IMR-90 (cell line): ENCODE measurements around the gene LIPN. TPM values are rescaled to one million over a fixed set of nuclear protein-coding genes. Genes with fewer than 3 reads are reported as not detected.

ENCODE experiments used
- ATAC-seq: fragments of 200-7000 bp; cut with Tn5 transposase; 2 replicates; pipeline ENCODE4 v1.9.1; 2020; ENCODE audit warnings: low read depth, mild to moderate bottlenecking, moderate library complexity
- BruUV-seq: library from RNA; stranded (reverse); fragments of 400-500 nt; replicated peaks from 2 replicates; lab custom pipeline; 2021; lab: Mats Ljungman, UMichigan
- CTCF ChIA-PET: fragments of 300-600 bp; formaldehyde crosslinking; extraction: SDS; loops from one replicate; lab custom pipeline; 2021; ENCODE audit warnings: antibody characterized with exemption; lab: Yijun Ruan, JAX
- POLR2A ChIA-PET: fragments of 300-600 bp; sonication (Branson Sonifier 250); formaldehyde crosslinking; loops from one replicate; lab custom pipeline; 2022; ENCODE audit warnings: antibody characterized with exemption; ENCODE audit not compliant: unreplicated experiment; lab: Charles Lee
- DNase-seq: peaks from one replicate; pipeline ENCODE4 v3.0.0; 2013
- H2AFZ ChIP-seq: replicated peaks from 2 replicates; pipeline ENCODE3; 2013; ENCODE audit warnings: low read length, mild to moderate bottlenecking; ENCODE audit not compliant: poor library complexity
- H2AK5ac ChIP-seq: 2 replicates; pipeline ENCODE4 v1.6.1; 2013; ENCODE audit warnings: low read depth, low read length, inconsistent platforms
- H2AK9ac ChIP-seq: replicated peaks from 2 replicates; pipeline ENCODE3; 2013; ENCODE audit warnings: mild to moderate bottlenecking, low read depth, low read length, moderate library complexity; ENCODE audit not compliant: poor library complexity
- H2BK120ac ChIP-seq: 2 replicates; pipeline ENCODE4 v1.6.1; 2013; ENCODE audit warnings: low read depth, low read length, inconsistent platforms
- H2BK15ac ChIP-seq: 3 replicates; pipeline ENCODE4 v1.6.1; 2013; ENCODE audit warnings: low read depth, low read length, inconsistent platforms
- H2BK20ac ChIP-seq: 2 replicates; pipeline ENCODE4 v1.6.1; 2013; ENCODE audit warnings: low read depth, mild to moderate bottlenecking, inconsistent platforms, low read length, moderate library complexity
- H2BK5ac ChIP-seq: 2 replicates; pipeline ENCODE4 v1.6.1; 2013; ENCODE audit warnings: mild to moderate bottlenecking, low read depth, low read length, inconsistent platforms; ENCODE audit not compliant: poor library complexity, severe bottlenecking
- H3K14ac ChIP-seq: replicated peaks from 2 replicates; pipeline ENCODE4 v1.6.1; 2013; ENCODE audit warnings: low read depth, low read length, inconsistent platforms
- H3K18ac ChIP-seq: 2 replicates; pipeline ENCODE4 v1.6.1; 2013; ENCODE audit warnings: low read depth, low read length, control low read depth
- H3K23ac ChIP-seq: 2 replicates; pipeline ENCODE4 v1.6.1; 2013; ENCODE audit warnings: low read depth, low read length, inconsistent platforms
- H3K27ac ChIP-seq: 2 replicates; pipeline ENCODE4 v1.5.1; 2013; ENCODE audit warnings: mild to moderate bottlenecking, control low read depth, low read length; ENCODE audit not compliant: insufficient read depth
- H3K27me3 ChIP-seq: 2 replicates; pipeline ENCODE4 v1.6.1; 2013; ENCODE audit warnings: low read length; ENCODE audit not compliant: control insufficient read depth, insufficient read depth
- H3K36me3 ChIP-seq: 2 replicates; pipeline ENCODE4 v1.6.1; 2013; ENCODE audit warnings: low read length, mixed read lengths; ENCODE audit not compliant: control insufficient read depth, insufficient read depth
- H3K4ac ChIP-seq: 2 replicates; pipeline ENCODE4 v1.6.1; 2013; ENCODE audit warnings: low read depth, low read length, inconsistent platforms
- H3K4me1 ChIP-seq: 2 replicates; pipeline ENCODE4 v1.6.1; 2013; ENCODE audit warnings: low read length, mixed read lengths; ENCODE audit not compliant: control insufficient read depth, insufficient read depth
- H3K4me2 ChIP-seq: 2 replicates; pipeline ENCODE4 v1.6.1; 2013; ENCODE audit warnings: low read depth, mild to moderate bottlenecking, control low read depth, low read length, moderate library complexity
- H3K4me3 ChIP-seq: 2 replicates; pipeline ENCODE4 v1.5.1; 2013; ENCODE audit warnings: low read depth, mild to moderate bottlenecking, control low read depth, low read length, moderate library complexity; ENCODE audit not compliant: insufficient read depth
- H3K56ac ChIP-seq: 2 replicates; pipeline ENCODE4 v1.6.1; 2013; ENCODE audit warnings: low read length, inconsistent platforms; ENCODE audit not compliant: insufficient read depth; ENCODE audit errors: extremely low read depth
- H3K79me1 ChIP-seq, 2 experiments: 2 replicates each; pipeline ENCODE4 v1.6.1; 2013; ENCODE audit warnings: low read length in 2 of 2, inconsistent platforms in 1 of 2, low read depth in 1 of 2
- H3K9ac ChIP-seq: 2 replicates; pipeline ENCODE4 v1.6.1; 2013; ENCODE audit warnings: low read depth, low read length, control low read depth
- H3K9me1 ChIP-seq: 2 replicates; pipeline ENCODE4 v1.6.1; 2013; ENCODE audit warnings: low read length, inconsistent platforms; ENCODE audit not compliant: insufficient read depth
- H3K9me3 ChIP-seq: 2 replicates; pipeline ENCODE4 v1.6.1; 2013; ENCODE audit warnings: low read length; ENCODE audit not compliant: control insufficient read depth, insufficient read depth
- H4K20me1 ChIP-seq: 2 replicates; pipeline ENCODE4 v1.6.1; 2013; ENCODE audit warnings: low read length, inconsistent platforms; ENCODE audit not compliant: insufficient read depth
- H4K5ac ChIP-seq: 2 replicates; pipeline ENCODE4 v1.6.1; 2013; ENCODE audit warnings: mild to moderate bottlenecking, low read depth, low read length, control low read depth
- H4K8ac ChIP-seq, 2 experiments: 2 replicates each; pipeline ENCODE4 v1.6.1; 2013; ENCODE audit warnings: low read depth in 2 of 2, low read length in 2 of 2, control low read depth in 1 of 2, inconsistent platforms in 1 of 2
- H4K91ac ChIP-seq: 2 replicates; pipeline ENCODE4 v1.6.1; 2013; ENCODE audit warnings: low read depth, low read length, inconsistent platforms; ENCODE audit not compliant: insufficient read depth
- BHLHE40 ChIP-seq: fragments of 150-350 bp; IDR thresholded peaks from 2 replicates; pipeline ENCODE4 v1.6.1; 2016; ENCODE audit warnings: mild to moderate bottlenecking, low read depth, low read length
- CEBPB ChIP-seq: IDR thresholded peaks from 2 replicates; pipeline ENCODE4 v1.6.1; 2012; ENCODE audit warnings: low read depth, low read length, improper control_type of control experiment
- FOS ChIP-seq: fragments of 150-350 bp; IDR thresholded peaks from 2 replicates; pipeline ENCODE4 v1.6.1; 2016; ENCODE audit warnings: low read depth, low read length
- MAFK ChIP-seq: IDR thresholded peaks from 2 replicates; pipeline ENCODE4 v1.6.1; 2012; ENCODE audit warnings: low read depth, low read length, improper control_type of control experiment
- NFE2L2 ChIP-seq: fragments of 150-350 bp; IDR thresholded peaks from 2 replicates; pipeline ENCODE4 v1.6.1; 2016; ENCODE audit warnings: low read depth, mild to moderate bottlenecking, low read length
- POLR2A ChIP-seq: IDR thresholded peaks from 2 replicates; pipeline ENCODE4 v1.6.1; 2012; ENCODE audit warnings: mild to moderate bottlenecking, low read depth, low read length
- SMC3 ChIP-seq: fragments of 150-350 bp; IDR thresholded peaks from 2 replicates; pipeline ENCODE4 v1.6.1; 2016; ENCODE audit warnings: low read depth, mild to moderate bottlenecking, antibody characterized with exemption, low read length, moderate library complexity
- USF2 ChIP-seq: fragments of 150-350 bp; IDR thresholded peaks from 2 replicates; pipeline ENCODE4 v1.6.1; 2017; ENCODE audit warnings: mild to moderate bottlenecking, antibody characterized with exemption, low read length, low read depth
- WGBS, 2 experiments: methylation state at CpG; one replicate each; pipeline versions ENCODE4 v1.1.5 to v1.1.7; 2013; ENCODE audit warnings: missing lambda C conversion rate in 2 of 2; ENCODE audit not compliant: insufficient read length in 1 of 2; ENCODE audit errors: extremely low coverage in 2 of 2; 5-methylcytosine and 5-hydroxymethylcytosine counted together
- dilution Hi-C: fragments of 300-500 bp; cut with HindIII; formaldehyde crosslinking; loops from one replicate; pipeline ENCODE4 v1.14.3; 2018; ENCODE audit warnings: low sequenced_read_pairs; ENCODE audit not compliant: unreplicated experiment
- in situ Hi-C: fragments of 300-500 bp; cut with MboI; formaldehyde crosslinking; loops from 3 replicates; pipeline ENCODE4 v1.14.3; 2019; ENCODE audit warnings: low sequenced_read_pairs, inconsistent platforms, mixed read lengths
- intact Hi-C: fragments of 100-400 bp; cut with micrococcal nuclease; formaldehyde crosslinking; loops from 2 replicates; pipeline ENCODE4 v1.10.0; 2022
- polyA plus RNA-seq, 3 experiments: library from polyadenylated mRNA; depleted of rRNA; stranded (reverse); fragments of >200 nt; gene quantifications; 2 replicates each; pipeline ENCODE4 v1.2.3, GENCODE V29; 2012; ENCODE audit warnings: low replicate concordance in 1 of 3
- total RNA-seq: library from RNA; depleted of rRNA; stranded (reverse); fragments of >200 nt; gene quantifications from 2 replicates; pipeline ENCODE4 v1.2.3, GENCODE V29; 2012

LIPN gene
- total and polyA plus RNA-seq, 2 of the 4 experiments (the other 2 are of a cell fraction) = not detected

- H3K27me3 ChIP-seq = peaks cover 16% of the 10 kb centered on the region
Observed at GRCh38 chr10:88762906-88763305, 3.1 kb downstream of the LIPN start.

More at GRCh38 chr10:88762906-88763305, 3.1 kb downstream of the LIPN start:
- no peak for DNase-seq
- BruUV-seq = no TSS peak
- H4K20me1 ChIP-seq = no peaks in the 10 kb centered on the region
- no peak overlapping the region for H3K56ac ChIP-seq
- no peak overlapping the region for H3K4me3 ChIP-seq
- no peak overlapping the region for H2AK5ac ChIP-seq
- in situ Hi-C loops = no loop called here
- no peak overlapping the region for H3K4ac ChIP-seq
- no peak overlapping the region for H2BK5ac ChIP-seq
- no peaks in the 10 kb centered on the region for H3K9me3 ChIP-seq
- H2BK120ac ChIP-seq = no peak overlapping the region
- no peak overlapping the region for H4K8ac ChIP-seq
- CTCF ChIA-PET = interaction anchor here (0.8 kb wide), 1 partner anchor 9 kb away, joined by 4 read pairs; no protein-coding TSS in a partner anchor
- no peak overlapping the region for H2AFZ ChIP-seq
- H3K79me1 ChIP-seq = no peaks in the 10 kb centered on the region
- no peak overlapping the region for H3K14ac ChIP-seq
- intact Hi-C loops = no loop called here
- TF ChIP-seq USF2 (no peak), FOS (no peak), BHLHE40 (no peak), NFE2L2 (no peak), CEBPB (no peak), POLR2A (no peak), SMC3 (no peak), MAFK (no peak)
- WGBS, 2 experiments = no CpG with 5 or more reads among the region's 1 CpG
- H3K18ac ChIP-seq = no peak overlapping the region
- H3K23ac ChIP-seq = no peak overlapping the region
- no peaks in the 10 kb centered on the region for H3K36me3 ChIP-seq
- H3K27ac ChIP-seq = no peak overlapping the region
- dilution Hi-C loops = no loop called here
- no peak overlapping the region for H4K91ac ChIP-seq
- H3K9ac ChIP-seq = no peak overlapping the region
- ATAC-seq = no peak
- H3K4me2 ChIP-seq = no peak overlapping the region
- H4K5ac ChIP-seq = no peak overlapping the region
- POLR2A ChIA-PET = no interaction called here
- H2AK9ac ChIP-seq = no peak overlapping the region
- no peaks in the 10 kb centered on the region for H3K9me1 ChIP-seq
- H3K4me1 ChIP-seq = no peaks in the 10 kb centered on the region
- H2BK15ac ChIP-seq = no peak overlapping the region
- H2BK20ac ChIP-seq = no peak overlapping the region
